Endothelial cell of umbilical vein (primary cell): ENCODE measurements around the gene LRRC19.

Experiments
- EZH2 ChIP-seq: IDR thresholded peaks from 2 replicates; pipeline ENCODE4 v1.6.1; 2012; ENCODE audit warnings: borderline replicate concordance, low read depth, mild to moderate bottlenecking, moderate library complexity, low read length, inconsistent platforms; ENCODE audit not compliant: severe bottlenecking
- FOS ChIP-seq: IDR thresholded peaks from 2 replicates; pipeline ENCODE4 v1.6.1; 2011; ENCODE audit warnings: mild to moderate bottlenecking, low read length, moderate library complexity, borderline replicate concordance; ENCODE audit not compliant: insufficient read depth
- GATA2 ChIP-seq: IDR thresholded peaks from 2 replicates; pipeline ENCODE4 v1.7.0; 2011; ENCODE audit warnings: low read depth, mild to moderate bottlenecking, moderate library complexity, mixed read lengths, low read length; ENCODE audit not compliant: insufficient read length, insufficient read depth
- JUN ChIP-seq: IDR thresholded peaks from 2 replicates; pipeline ENCODE4 v1.6.1; 2011; ENCODE audit warnings: borderline replicate concordance, low read depth; ENCODE audit not compliant: insufficient read length, insufficient read depth
- MYC ChIP-seq: IDR thresholded peaks from one replicate; pipeline ENCODE4 v1.6.1; 2011; ENCODE audit warnings: mild to moderate bottlenecking, low read depth, low read length
- POLR2A ChIP-seq: IDR thresholded peaks from 2 replicates; pipeline ENCODE4 v1.6.1; 2012; ENCODE audit warnings: low read depth, mild to moderate bottlenecking, control low read depth, low read length
- POLR2AphosphoS5 ChIP-seq: IDR thresholded peaks from 2 replicates; pipeline ENCODE4 v1.6.1; 2012; ENCODE audit warnings: low read depth, mild to moderate bottlenecking, control low read depth, low read length, moderate library complexity; ENCODE audit not compliant: insufficient read depth
- TF ChIP-seq, protein P1 (sequence below), 2 donors: IDR thresholded peaks; 1 replicate in 1 of 2; 2 replicates in 1 of 2; pipeline ENCODE4 v1.5.1; 2011; ENCODE audit warnings: low read length in 2 of 2, mild to moderate bottlenecking in 2 of 2, moderate library complexity in 2 of 2, control low read depth in 1 of 2, inconsistent platforms in 1 of 2, low read depth in 1 of 2; ENCODE audit not compliant: insufficient read depth in 1 of 2; ENCODE audit errors: extremely low read depth in 1 of 2
- TF ChIP-seq, protein P2 (sequence below): IDR thresholded peaks from 2 replicates; pipeline ENCODE4 v1.6.1; 2011; ENCODE audit not compliant: insufficient read depth, insufficient read length

DNA sequence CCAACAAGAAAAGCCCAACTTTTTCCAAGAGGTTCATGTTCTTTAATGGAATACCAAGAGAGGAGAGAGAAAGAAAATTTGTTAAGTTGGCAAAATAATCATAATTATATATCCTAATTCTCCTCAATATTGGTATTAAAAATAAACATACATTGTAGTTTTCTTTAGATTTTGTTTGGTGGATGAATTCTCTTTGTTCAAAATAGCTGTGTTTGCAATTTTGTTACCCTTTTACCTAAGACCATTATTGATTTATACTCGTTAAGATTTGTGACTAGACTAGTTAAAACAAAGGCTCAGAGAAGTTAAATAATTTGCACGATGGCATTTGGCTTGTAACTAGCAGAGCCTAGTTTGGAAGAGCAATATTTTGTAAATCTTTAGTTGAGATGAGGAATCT, 9.7 kb downstream of the LRRC19 start:
- TF ChIP-seq, protein P1, sequence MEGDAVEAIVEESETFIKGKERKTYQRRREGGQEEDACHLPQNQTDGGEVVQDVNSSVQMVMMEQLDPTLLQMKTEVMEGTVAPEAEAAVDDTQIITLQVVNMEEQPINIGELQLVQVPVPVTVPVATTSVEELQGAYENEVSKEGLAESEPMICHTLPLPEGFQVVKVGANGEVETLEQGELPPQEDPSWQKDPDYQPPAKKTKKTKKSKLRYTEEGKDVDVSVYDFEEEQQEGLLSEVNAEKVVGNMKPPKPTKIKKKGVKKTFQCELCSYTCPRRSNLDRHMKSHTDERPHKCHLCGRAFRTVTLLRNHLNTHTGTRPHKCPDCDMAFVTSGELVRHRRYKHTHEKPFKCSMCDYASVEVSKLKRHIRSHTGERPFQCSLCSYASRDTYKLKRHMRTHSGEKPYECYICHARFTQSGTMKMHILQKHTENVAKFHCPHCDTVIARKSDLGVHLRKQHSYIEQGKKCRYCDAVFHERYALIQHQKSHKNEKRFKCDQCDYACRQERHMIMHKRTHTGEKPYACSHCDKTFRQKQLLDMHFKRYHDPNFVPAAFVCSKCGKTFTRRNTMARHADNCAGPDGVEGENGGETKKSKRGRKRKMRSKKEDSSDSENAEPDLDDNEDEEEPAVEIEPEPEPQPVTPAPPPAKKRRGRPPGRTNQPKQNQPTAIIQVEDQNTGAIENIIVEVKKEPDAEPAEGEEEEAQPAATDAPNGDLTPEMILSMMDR (IDR thresholded peaks at IDR 0.05; ENCODE audit: extremely low read depth in 1 of 2, insufficient read depth in 1 of 2, low read depth in 1 of 2, low read length in 2 of 2): no peak
- no peak for TF ChIP-seq POLR2AphosphoS5
- no peak for TF ChIP-seq POLR2A
- TF ChIP-seq, protein P2, sequence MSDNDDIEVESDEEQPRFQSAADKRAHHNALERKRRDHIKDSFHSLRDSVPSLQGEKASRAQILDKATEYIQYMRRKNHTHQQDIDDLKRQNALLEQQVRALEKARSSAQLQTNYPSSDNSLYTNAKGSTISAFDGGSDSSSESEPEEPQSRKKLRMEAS: no peak
- TF ChIP-seq EZH2: no peak
- no peak for TF ChIP-seq JUN
- TF ChIP-seq FOS: no peak
- TF ChIP-seq MYC: no peak
- no peak for TF ChIP-seq GATA2
